NCI-H1417 (cell line): Measurements from ENCODE around the gene ADCY10.
"Not testable (repeated sequence)": the region's sequence is repeated elsewhere in the genome, so short reads cannot be mapped to it uniquely, and the experiment has no call there.

ENCODE experiments used
- DNase-seq, 3 experiments: peaks; one replicate each; lab custom pipeline; 2025; lab: John Stamatoyannopoulos, UW

Gene ADCY10

GRCh38 chr1:167913895-167914496, at the start of gene ADCY10:
TSS of gene ADCY10 (minus strand) at chr1:167914134. CDS start at chr1:167905140, 8,994 bp downstream.
- no peak for DNase-seq

GRCh38 chr1:167957710-167958109, 43.8 kb upstream of the ADCY10 start:
- DNase-seq = no peak

DNA sequence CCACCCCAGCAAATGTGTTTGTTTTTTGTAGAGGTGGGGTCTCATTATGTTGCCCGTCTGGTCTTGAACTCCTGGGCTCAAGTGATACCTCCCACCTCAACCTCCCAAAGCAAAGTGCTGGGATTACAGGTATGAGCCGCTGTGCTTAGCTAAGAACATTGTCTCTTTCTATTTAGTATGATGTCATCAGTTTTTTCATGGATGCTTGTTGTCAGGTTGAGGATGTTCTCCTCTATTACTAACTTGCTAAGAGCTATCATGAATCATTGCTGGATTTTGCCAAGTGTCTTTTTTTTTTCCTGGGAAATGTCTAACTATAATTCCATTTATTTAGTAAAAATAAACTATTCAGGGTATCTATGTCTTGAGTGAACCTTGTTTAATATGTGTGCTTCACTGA, 42.0 kb upstream of the ADCY10 start:
- DNase-seq = no peak

DNA sequence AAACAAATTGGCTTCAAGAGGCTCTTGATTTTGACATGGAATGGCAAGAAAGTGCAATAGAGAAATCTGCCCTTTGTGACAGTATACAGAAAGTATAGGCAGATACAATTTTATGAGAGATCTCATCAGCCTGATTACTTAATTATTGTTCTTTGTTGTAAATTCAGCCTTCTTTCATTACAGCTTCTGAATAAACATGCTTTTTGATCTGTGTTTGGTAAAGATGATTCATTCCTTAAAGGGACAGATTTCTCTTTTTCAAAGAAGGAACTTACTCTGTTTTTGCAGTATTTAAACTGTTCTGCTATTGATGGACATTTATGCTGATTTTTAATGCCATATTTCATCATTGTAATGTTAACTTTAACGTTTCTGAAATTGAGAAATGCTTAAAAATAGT, 36.6 kb upstream of the ADCY10 start:
- DNase-seq = peak in 1 of 3 experiments; percentile 9

GRCh38 chr1:167949785-167950184, 35.9 kb upstream of the ADCY10 start:
- DNase-seq = no peak

DNA sequence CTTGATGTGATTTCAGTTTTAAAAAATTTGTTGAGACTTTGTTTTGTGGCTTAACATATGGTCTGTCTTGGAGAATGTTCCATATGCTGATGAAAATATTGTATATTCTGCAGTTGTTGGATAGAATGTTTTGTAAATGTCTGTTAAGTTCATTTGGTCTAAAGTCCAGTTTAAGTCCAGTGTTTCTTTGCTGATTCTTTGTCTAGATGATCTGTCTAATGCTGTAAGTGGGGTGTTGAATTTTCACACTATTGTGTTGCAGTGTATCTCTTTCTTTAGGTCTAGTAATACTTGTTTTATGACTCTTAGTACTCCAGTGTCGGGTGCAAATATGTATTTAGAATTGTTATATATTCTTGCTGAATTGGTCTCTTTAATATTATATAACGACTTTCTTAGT, 33.8 kb upstream of the ADCY10 start:
- DNase-seq = no peak

- no peak for DNase-seq
Observed at GRCh38 chr1:167943541-167943940, 29.6 kb upstream of the ADCY10 start.

GRCh38 chr1:167940264-167940663, 26.3 kb upstream of the ADCY10 start:
- no peak for DNase-seq

DNA sequence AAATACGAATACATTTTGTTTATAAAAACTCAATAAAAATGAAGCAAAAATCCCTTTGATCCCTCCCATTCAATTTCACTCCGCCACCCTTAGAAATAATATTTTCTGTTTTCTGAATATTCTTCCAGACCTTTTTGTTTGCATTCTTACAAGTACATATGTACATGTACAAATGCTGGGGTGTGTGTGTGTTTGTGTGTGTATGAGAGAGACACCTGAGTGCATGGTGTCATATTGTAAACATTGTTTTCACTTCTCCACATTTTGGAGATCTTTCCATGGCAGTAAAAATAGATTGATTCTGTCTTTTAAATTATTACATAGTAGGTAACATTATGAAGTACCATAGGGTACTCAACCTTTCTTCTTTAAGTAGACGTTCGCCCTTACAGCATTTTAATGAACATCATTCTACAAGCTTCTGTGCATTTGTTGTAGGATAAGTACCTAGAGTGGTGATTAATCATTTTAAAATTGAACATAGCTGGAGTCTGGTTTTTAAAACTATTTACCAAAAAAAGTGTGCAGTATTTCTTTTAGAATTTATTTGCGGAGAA, 24.2 kb upstream of the ADCY10 start:
- peak; percentile 3 to 75 (median 52) for DNase-seq

DNA sequence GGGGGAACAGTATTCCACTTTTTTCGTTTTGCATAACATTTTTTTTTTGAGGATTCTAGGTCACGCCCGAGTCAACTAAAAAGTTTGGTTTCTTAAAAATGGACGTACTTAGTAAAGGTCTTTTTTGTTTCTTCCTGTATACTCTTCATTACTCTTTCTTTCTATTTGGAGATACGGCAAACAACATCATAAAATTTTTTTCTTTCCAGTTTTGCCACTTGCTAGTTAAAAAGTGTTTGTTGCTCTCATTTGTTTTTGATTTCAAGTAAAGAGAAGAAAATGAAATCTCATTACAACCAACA, 23.7 kb upstream of the ADCY10 start:
- no peak for DNase-seq

GRCh38 chr1:167936930-167937708, 23.2 kb upstream of the ADCY10 start, which contains the start of gene MPC2:
TSS of gene MPC2 (minus strand) at chr1:167937072. CDS start at chr1:167935841, 1,231 bp downstream.
- peak; percentile 85 to 91 (median 88) for DNase-seq

DNA sequence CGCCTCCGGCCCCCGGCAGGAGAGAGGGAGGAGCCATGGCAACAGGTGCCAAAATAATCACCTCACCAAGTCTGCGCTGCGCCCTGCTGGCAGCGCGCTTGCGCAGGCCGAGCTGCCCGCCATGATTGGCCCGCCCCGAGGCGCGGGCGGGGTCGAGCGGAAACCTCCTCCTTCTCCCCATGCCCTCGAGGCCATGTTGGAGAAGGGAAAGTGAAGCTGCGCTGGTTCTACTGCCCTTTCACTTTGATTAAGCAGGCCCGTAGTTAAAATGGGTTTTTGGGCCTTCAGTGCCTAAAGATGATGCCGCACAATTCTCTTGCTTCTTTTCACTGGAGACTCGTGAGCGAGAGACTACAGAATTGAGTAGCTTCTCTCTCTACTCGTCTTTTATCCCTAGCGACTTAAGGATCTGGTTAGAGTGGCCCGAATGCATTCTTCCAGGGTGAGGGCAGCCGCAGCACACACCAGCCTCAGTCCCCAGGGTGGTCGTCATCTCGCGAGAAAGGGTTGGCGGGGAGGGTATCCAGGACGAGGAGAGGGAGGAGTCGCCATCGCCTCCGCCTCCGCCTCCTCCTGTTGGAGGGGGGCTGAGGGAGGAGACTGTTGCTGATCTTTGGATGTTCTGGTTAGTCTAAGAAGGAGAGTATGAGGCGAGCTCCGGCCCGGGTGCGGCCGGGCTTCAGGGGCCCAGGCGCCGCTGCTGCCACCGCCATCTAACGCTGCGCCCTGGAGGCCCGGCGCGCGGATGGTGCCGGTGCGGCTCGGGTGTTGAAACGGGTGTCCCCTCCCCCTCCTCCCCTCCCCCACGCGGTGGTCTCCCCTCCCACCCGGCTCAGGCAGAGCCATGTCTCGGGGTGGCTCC, 22.4 kb upstream of the ADCY10 start, which contains the start of gene DCAF6:
Gene DCAF6, plus strand, starts transcription at position 616 of the 862 bp plus-strand sequence. Its CDS starts 229 bp downstream, at position 845.
- peak; percentile 99 to 100 (median 100) for DNase-seq

GRCh38 chr1:167935216-167936067, 21.5 kb upstream of the ADCY10 start:
- DNase-seq = peak in 2 of 3 experiments; percentile 80 to 90

DNA sequence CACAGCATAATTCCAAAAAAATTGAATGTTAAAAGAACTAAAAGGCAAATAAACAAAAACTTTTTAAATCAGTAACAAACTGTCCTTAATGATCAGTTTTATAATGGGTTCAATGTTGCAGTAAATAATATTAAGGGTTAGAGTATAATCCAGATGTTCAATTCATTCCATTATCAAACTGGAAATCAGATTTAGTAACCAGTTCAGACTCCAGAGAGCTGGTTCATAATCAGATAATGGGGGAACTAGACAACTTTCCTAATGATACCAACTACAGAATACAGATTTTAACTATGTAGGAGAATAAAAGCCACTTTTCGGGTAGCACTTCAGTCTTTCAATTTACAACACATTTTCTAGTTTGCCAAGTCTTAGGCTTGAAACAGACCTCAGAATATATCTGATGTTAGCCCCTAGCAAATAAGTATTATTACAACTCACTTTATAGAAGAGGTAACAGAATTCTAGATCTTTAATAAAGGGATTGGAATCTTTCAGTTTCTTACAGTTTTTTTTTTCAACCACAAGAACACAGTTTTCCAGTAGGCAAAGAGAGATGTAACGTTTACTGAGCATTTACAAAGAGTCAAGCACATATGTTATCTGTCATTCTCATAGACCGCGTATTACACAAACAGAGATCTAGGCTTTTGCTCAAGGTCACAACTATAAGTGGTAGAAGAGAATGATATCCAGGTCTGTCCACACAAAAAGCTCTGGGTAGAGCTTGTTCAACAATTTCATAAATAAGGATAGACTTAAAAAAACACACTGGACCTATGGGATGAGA, 20.7 kb upstream of the ADCY10 start:
- DNase-seq = peak in 1 of 3 experiments; percentile 42

- DNase-seq = peak in 1 of 3 experiments; percentile 44
Observed at GRCh38 chr1:167933788-167934187, 19.9 kb upstream of the ADCY10 start.

DNA sequence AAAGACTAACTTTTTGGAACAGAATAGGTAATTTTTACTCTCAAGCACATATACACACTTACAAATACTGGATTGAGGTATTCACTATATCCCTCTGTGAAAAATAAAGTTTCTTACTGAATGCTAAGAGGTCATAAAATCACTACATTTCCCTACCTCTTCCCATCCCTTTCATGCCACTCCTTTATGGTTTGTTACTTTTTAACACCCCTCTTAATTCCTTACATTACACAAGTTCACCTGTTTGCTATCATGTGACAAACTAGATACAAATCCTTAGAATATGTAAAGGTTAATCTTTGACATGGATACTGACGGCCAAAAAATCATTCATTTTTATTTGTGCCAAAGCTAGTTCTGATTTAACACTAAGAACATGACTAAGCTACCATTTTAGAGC, 15.8 kb upstream of the ADCY10 start:
- no peak for DNase-seq

GRCh38 chr1:167928919-167929318, 15.0 kb upstream of the ADCY10 start:
- DNase-seq = not testable (repeated sequence)

GRCh38 chr1:167928457-167928852, 14.5 kb upstream of the ADCY10 start:
- no peak for DNase-seq

DNA sequence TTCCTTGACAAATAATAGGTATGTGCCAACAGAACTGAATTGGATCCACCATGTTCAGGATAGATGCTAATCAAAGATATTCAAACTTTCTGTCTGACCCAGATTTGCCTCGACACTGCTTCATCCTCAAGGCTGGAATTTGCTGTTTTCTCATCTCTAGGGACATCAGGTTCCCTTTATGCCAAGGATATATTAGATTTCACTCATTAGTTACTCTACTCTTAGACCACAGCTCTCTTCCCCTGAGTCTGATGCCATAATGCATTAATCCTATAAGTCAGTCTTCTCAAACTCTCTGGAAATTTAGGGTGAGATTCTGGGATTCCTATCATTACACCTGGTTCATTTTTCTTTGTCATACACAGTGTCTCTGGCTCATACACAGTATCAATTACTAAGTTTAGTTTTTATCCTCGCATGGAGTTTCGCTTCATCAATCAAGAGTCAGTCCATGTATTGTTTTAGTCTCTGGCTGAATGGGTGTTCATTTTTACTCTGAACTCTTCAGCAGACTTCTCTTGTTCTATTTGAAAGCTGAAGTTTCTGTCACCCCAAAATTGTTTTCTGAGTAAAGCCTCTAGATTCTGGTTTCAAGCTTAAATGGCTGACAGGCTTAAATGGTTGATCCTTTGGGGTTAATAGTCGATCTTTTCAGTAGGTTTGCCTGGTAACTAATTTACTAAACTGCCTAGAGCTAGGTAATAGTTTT, 13.3 kb upstream of the ADCY10 start:
- no peak for DNase-seq
